Measurements from ENCODE around the gene ACBD4. TPM values are rescaled to one million over a fixed set of nuclear protein-coding genes. Genes with fewer than 3 reads are reported as not detected.

Gene ACBD4
- total and polyA plus RNA-seq, 2 of the 13 experiments (the other 11 are each of a cell fraction or from before 2014, with no cell fraction given): 16.1 to 26.9 TPM

DNA sequence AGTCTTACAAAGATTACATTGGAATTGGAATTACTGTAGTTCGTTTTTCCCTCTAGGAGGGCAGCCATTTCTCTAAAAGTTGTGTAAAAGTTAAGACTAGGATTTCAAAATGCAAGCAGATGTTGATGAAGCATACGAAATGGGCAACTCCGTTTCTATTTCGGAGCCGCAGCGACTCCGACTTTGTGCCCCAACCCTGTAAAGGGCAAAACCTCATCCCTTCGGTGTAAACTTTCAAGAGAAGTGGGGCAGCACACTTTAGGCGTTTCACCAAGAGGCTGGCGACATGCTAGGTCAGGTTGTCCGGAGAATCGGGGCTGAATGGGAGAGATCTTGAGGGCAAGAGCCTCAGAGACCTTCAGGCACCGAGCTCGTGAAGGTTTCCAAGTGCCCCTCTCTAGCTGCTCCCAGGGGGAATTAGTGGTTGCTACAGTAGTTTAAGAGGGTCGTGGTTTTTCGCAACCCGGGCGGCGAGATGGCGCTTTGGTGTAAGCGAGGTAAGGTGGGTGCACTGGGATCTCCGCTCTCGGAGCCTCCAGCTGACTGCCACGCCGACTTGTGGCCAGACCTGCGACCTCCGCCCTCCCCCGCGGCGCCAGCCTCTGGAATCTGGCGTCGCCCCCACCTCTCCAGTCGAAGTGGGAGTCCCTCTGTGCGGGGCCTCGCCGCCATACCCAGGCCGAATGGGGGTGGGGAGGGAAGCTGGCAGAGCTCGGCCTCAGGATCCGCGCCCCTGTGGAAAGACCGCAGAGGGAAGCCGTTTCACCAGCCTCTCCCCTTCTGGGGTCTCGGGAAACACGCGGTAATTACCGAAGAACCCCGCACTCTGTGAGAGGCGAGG lies 25.2 kb downstream of the ACBD4 start (continued):
- TF ChIP-seq ZNF878 (CRISPR knock-in tag; IDR thresholded peaks at IDR 0.05) (peak; percentile 71; the same call in 1 of the 2 replicates), DR1 (CRISPR knock-in tag; IDR thresholded peaks at IDR 0.05) (peak; percentile 76), NCOR1 (IDR thresholded peaks at IDR 0.05; ENCODE audit: borderline replicate concordance, low read length) (no peak), SAP130 (CRISPR knock-in tag; IDR thresholded peaks at IDR 0.05; ENCODE audit: low read depth) (no peak; the same call in none of the 2 replicates), ZNF343 (CRISPR knock-in tag; IDR thresholded peaks at IDR 0.05) (peak; percentile 88), HDAC1 (CRISPR knock-in tag; IDR thresholded peaks at IDR 0.05) (peak; percentile 83), ZBTB8A (CRISPR knock-in tag; IDR thresholded peaks at IDR 0.05; ENCODE audit: borderline replicate concordance, low read depth) (no peak), THAP11 (CRISPR knock-in tag; IDR thresholded peaks at IDR 0.05) (no peak), CEBPB (IDR thresholded peaks at IDR 0.05; ENCODE audit: borderline replicate concordance, low read depth, low read length) (0 out of 2 replicates have a peak, but pooled peaks have one; percentile 7), YEATS4 (CRISPR knock-in tag; IDR thresholded peaks at IDR 0.05; ENCODE audit: borderline replicate concordance) (peak; percentile 88; the same call in 1 of the 2 replicates), ELF1 (CRISPR knock-in tag; IDR thresholded peaks at IDR 0.05) (no peak), SMARCE1 (IDR thresholded peaks at IDR 0.05; ENCODE audit: borderline replicate concordance) (no peak), RXRB (CRISPR knock-in tag; IDR thresholded peaks at IDR 0.05; ENCODE audit: borderline replicate concordance) (no peak), TOE1 (CRISPR knock-in tag; IDR thresholded peaks at IDR 0.05) (peak; percentile 31; the same call in 1 of the 2 replicates), ZBTB7A (CRISPR knock-in tag; IDR thresholded peaks at IDR 0.05) (peak; percentile 90)
- TF ChIP-seq, protein P1, sequence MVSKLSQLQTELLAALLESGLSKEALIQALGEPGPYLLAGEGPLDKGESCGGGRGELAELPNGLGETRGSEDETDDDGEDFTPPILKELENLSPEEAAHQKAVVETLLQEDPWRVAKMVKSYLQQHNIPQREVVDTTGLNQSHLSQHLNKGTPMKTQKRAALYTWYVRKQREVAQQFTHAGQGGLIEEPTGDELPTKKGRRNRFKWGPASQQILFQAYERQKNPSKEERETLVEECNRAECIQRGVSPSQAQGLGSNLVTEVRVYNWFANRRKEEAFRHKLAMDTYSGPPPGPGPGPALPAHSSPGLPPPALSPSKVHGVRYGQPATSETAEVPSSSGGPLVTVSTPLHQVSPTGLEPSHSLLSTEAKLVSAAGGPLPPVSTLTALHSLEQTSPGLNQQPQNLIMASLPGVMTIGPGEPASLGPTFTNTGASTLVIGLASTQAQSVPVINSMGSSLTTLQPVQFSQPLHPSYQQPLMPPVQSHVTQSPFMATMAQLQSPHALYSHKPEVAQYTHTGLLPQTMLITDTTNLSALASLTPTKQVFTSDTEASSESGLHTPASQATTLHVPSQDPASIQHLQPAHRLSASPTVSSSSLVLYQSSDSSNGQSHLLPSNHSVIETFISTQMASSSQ (IDR thresholded peaks at IDR 0.05; ENCODE audit: low read depth): no peak
- TF ChIP-seq, protein P1 (CRISPR knock-in tag; IDR thresholded peaks at IDR 0.05; ENCODE audit: borderline replicate concordance): peak; percentile 59; the same call in 1 of the 2 replicates
- TF ChIP-seq, protein P2, sequence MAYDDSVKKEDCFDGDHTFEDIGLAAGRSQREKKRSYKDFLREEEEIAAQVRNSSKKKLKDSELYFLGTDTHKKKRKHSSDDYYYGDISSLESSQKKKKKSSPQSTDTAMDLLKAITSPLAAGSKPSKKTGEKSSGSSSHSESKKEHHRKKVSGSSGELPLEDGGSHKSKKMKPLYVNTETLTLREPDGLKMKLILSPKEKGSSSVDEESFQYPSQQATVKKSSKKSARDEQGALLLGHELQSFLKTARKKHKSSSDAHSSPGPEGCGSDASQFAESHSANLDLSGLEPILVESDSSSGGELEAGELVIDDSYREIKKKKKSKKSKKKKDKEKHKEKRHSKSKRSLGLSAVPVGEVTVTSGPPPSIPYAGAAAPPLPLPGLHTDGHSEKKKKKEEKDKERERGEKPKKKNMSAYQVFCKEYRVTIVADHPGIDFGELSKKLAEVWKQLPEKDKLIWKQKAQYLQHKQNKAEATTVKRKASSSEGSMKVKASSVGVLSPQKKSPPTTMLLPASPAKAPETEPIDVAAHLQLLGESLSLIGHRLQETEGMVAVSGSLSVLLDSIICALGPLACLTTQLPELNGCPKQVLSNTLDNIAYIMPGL (CRISPR knock-in tag; IDR thresholded peaks at IDR 0.05; ENCODE audit: borderline replicate concordance in 1 of 2, low read depth in 1 of 2): peak; percentile 89 to 98
